ENCODE measurements around the gene CCDC144A.
"Not testable (repeated sequence)": the region's sequence is repeated elsewhere in the genome, so short reads cannot be mapped to it uniquely, and the experiment has no call there.

DNA sequence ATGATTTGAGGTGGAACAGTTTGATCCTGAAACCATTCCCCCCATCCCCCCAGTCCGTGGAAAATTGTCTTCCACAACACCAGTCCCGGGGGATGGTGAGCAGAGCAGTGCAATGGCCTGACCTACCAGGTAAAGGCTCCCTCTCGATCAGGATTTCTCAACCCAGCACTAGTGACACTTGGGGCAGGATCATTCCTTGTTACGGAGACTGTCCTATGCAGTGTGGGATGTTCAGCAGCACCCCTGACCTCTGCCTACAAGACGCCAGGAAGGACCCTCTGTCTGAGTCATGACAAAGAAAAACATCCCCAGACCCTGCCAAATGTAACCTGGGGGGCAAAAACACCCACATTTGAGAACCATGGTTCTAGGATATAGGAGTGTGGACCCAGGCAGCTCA lies 114.8 kb downstream of the CCDC144A start:
- TF ChIP-seq POLR2A, POLR2AphosphoS5 (IDR thresholded peaks at IDR 0.05): not testable (repeated sequence)
- TF ChIP-seq, protein P1, sequence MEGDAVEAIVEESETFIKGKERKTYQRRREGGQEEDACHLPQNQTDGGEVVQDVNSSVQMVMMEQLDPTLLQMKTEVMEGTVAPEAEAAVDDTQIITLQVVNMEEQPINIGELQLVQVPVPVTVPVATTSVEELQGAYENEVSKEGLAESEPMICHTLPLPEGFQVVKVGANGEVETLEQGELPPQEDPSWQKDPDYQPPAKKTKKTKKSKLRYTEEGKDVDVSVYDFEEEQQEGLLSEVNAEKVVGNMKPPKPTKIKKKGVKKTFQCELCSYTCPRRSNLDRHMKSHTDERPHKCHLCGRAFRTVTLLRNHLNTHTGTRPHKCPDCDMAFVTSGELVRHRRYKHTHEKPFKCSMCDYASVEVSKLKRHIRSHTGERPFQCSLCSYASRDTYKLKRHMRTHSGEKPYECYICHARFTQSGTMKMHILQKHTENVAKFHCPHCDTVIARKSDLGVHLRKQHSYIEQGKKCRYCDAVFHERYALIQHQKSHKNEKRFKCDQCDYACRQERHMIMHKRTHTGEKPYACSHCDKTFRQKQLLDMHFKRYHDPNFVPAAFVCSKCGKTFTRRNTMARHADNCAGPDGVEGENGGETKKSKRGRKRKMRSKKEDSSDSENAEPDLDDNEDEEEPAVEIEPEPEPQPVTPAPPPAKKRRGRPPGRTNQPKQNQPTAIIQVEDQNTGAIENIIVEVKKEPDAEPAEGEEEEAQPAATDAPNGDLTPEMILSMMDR (IDR thresholded peaks at IDR 0.05 in 8 of 11, conservative IDR thresholded peaks at IDR 0.05 in 3 of 11) = not testable (repeated sequence)
